Measurements from ENCODE around the gene PARD3B. TPM values are rescaled to one million over a fixed set of nuclear protein-coding genes. Genes with fewer than 3 reads are reported as not detected.

The PARD3B gene
- total RNA-seq, 1 experiment from 2014 or later: 3.6 TPM

DNA sequence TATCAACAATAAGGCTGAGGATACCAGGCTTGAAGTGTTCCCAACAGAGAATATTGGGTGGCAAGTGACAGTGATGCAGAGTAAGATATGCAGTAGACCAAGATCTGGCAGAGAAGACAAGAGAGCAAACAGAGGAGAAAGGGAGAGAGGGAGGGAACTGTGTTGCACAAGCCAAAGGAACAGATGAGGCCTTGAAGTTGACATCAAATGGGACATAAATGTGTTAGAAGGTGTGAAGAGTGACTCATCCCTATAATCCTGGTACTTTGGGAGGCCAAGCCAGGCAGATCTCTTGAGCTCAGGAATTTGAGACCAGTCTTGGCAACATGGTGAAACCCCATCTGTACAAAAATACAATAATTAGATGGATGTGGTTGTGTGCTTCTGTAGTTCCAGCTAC lies 342.9 kb downstream of the PARD3B start:
- Histone ChIP-seq H3K27ac (ENCODE audit: low read length) (no peak overlapping the region), H3K27me3 (ENCODE audit: control insufficient read depth, insufficient read depth, low read length) (no peaks in the 10 kb centered on the region), H3K9me3 (ENCODE audit: control insufficient read depth, insufficient read depth, low read depth, low read length) (no peaks in the 10 kb centered on the region), H3K4me1 (ENCODE audit: control insufficient read depth, insufficient read depth, low read length) (no peaks in the 10 kb centered on the region), H3K4me3 (ENCODE audit: low read depth in 2 of 2, low read length in 2 of 2) (no peak overlapping the region), H3K36me3 (ENCODE audit: control insufficient read depth, insufficient read depth, low read length) (no peaks in the 10 kb centered on the region)
- CTCF ChIA-PET: no interaction called here
- no peak for ATAC-seq
- no peak for TF ChIP-seq SIN3A (IDR thresholded peaks at IDR 0.05; ENCODE audit: borderline replicate concordance, insufficient read depth, low read depth, low read length)
- no peak for TF ChIP-seq TCF7L2 (IDR thresholded peaks at IDR 0.05; ENCODE audit: low read depth, low read length)
- no peak for DNase-seq (ENCODE audit: low read depth, low spot score)
- no TSS peak for BruUV-seq (replicated peaks)
- in situ Hi-C loops (cut with HindIII; ENCODE audit: low pct_unique_long_range_greater_than_20kb, low sequenced_read_pairs): no loop called here
- POLR2A ChIA-PET: no interaction called here
- intact Hi-C loops (cut with micrococcal nuclease; ENCODE audit: unreplicated experiment): no loop called here

DNA sequence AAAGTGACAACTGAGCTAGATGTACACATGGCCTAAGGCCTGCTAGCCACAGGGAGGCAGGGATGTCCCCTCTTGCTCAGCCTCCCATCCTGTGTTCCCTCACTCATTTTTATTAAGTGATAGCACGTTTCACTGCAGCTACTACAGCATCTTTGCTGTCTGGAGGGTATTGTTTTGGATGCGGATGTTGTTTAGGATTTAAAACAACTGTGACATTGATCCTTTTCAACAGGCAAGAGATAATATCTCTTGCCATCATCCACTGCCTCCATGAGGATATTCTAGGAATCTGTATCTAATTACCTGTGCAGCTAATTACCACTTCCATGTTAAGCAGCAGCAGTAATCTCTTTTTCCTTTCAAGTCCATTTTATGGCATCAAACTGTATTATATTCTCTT lies 345.4 kb downstream of the PARD3B start:
- Histone ChIP-seq H3K9me3 (ENCODE audit: control insufficient read depth, insufficient read depth, low read depth, low read length) (no peaks in the 10 kb centered on the region), H3K36me3 (ENCODE audit: control insufficient read depth, insufficient read depth, low read length) (no peaks in the 10 kb centered on the region), H3K27me3 (ENCODE audit: control insufficient read depth, insufficient read depth, low read length) (no peaks in the 10 kb centered on the region), H3K27ac (ENCODE audit: low read length) (no peak overlapping the region), H3K4me1 (ENCODE audit: control insufficient read depth, insufficient read depth, low read length) (no peaks in the 10 kb centered on the region), H3K4me3 (ENCODE audit: low read depth in 2 of 2, low read length in 2 of 2) (no peak overlapping the region)
- no peak for TF ChIP-seq SIN3A (IDR thresholded peaks at IDR 0.05; ENCODE audit: borderline replicate concordance, insufficient read depth, low read depth, low read length)
- TF ChIP-seq, protein P1, sequence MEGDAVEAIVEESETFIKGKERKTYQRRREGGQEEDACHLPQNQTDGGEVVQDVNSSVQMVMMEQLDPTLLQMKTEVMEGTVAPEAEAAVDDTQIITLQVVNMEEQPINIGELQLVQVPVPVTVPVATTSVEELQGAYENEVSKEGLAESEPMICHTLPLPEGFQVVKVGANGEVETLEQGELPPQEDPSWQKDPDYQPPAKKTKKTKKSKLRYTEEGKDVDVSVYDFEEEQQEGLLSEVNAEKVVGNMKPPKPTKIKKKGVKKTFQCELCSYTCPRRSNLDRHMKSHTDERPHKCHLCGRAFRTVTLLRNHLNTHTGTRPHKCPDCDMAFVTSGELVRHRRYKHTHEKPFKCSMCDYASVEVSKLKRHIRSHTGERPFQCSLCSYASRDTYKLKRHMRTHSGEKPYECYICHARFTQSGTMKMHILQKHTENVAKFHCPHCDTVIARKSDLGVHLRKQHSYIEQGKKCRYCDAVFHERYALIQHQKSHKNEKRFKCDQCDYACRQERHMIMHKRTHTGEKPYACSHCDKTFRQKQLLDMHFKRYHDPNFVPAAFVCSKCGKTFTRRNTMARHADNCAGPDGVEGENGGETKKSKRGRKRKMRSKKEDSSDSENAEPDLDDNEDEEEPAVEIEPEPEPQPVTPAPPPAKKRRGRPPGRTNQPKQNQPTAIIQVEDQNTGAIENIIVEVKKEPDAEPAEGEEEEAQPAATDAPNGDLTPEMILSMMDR (IDR thresholded peaks at IDR 0.05): no peak
- TF ChIP-seq, protein P2, sequence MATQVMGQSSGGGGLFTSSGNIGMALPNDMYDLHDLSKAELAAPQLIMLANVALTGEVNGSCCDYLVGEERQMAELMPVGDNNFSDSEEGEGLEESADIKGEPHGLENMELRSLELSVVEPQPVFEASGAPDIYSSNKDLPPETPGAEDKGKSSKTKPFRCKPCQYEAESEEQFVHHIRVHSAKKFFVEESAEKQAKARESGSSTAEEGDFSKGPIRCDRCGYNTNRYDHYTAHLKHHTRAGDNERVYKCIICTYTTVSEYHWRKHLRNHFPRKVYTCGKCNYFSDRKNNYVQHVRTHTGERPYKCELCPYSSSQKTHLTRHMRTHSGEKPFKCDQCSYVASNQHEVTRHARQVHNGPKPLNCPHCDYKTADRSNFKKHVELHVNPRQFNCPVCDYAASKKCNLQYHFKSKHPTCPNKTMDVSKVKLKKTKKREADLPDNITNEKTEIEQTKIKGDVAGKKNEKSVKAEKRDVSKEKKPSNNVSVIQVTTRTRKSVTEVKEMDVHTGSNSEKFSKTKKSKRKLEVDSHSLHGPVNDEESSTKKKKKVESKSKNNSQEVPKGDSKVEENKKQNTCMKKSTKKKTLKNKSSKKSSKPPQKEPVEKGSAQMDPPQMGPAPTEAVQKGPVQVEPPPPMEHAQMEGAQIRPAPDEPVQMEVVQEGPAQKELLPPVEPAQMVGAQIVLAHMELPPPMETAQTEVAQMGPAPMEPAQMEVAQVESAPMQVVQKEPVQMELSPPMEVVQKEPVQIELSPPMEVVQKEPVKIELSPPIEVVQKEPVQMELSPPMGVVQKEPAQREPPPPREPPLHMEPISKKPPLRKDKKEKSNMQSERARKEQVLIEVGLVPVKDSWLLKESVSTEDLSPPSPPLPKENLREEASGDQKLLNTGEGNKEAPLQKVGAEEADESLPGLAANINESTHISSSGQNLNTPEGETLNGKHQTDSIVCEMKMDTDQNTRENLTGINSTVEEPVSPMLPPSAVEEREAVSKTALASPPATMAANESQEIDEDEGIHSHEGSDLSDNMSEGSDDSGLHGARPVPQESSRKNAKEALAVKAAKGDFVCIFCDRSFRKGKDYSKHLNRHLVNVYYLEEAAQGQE (IDR thresholded peaks at IDR 0.05; ENCODE audit: insufficient read depth in 1 of 2, low read depth in 2 of 2, low read length in 1 of 2): no peak
- no peak for TF ChIP-seq TCF7L2 (IDR thresholded peaks at IDR 0.05; ENCODE audit: low read depth, low read length)
- no peak for TF ChIP-seq POLR2AphosphoS5 (IDR thresholded peaks at IDR 0.05; ENCODE audit: low read depth, low read length)
- no peak for ATAC-seq
- ChIA-PET POLR2A (no interaction called here), CTCF (no interaction called here)
- no TSS peak for BruUV-seq (replicated peaks)
- no peak for DNase-seq (ENCODE audit: low read depth, low spot score)
- intact Hi-C loops (cut with micrococcal nuclease; ENCODE audit: unreplicated experiment) (no loop called here), in situ Hi-C loops (cut with HindIII; ENCODE audit: low pct_unique_long_range_greater_than_20kb, low sequenced_read_pairs) (no loop called here)

DNA sequence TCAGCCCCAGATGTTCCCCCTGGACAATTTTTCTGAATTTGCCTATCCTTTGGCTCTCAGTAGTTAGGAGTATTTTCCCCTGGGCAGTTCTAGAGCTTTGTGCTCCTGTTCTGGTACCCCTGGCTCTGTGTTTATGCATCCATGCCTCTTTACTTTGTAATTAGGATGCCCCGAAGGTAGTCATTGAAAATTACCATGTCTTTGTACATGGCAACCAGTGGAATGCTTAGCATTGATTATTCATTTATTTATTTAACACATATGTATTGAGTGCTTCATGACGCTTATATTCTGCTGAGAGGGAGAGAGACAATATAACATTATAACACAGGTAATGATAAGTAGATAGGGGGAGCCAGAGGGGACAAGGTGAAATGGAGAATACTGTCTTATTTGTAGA lies 346.5 kb downstream of the PARD3B start:
- H3K9me3 ChIP-seq (ENCODE audit: control insufficient read depth, insufficient read depth, low read depth, low read length): no peaks in the 10 kb centered on the region
- POLR2A ChIA-PET: interaction anchor here (0.7 kb wide), 1 partner anchor 18 kb away, joined by 3 read pairs; no protein-coding TSS in a partner anchor
- no peak for ATAC-seq
- no peaks in the 10 kb centered on the region for H3K4me1 ChIP-seq (ENCODE audit: control insufficient read depth, insufficient read depth, low read length)
- H3K36me3 ChIP-seq (ENCODE audit: control insufficient read depth, insufficient read depth, low read length): no peaks in the 10 kb centered on the region
- H3K4me3 ChIP-seq (ENCODE audit: low read depth in 2 of 2, low read length in 2 of 2): no peak overlapping the region
- no TSS peak for BruUV-seq (replicated peaks)
- intact Hi-C loops (cut with micrococcal nuclease; ENCODE audit: unreplicated experiment) (no loop called here), in situ Hi-C loops (cut with HindIII; ENCODE audit: low pct_unique_long_range_greater_than_20kb, low sequenced_read_pairs) (no loop called here)
- no peaks in the 10 kb centered on the region for H3K27me3 ChIP-seq (ENCODE audit: control insufficient read depth, insufficient read depth, low read length)
- no peak overlapping the region for H3K27ac ChIP-seq (ENCODE audit: low read length)
- CTCF ChIA-PET: no interaction called here
- DNase-seq (ENCODE audit: low read depth, low spot score): no peak
- TF ChIP-seq, protein P1 (IDR thresholded peaks at IDR 0.05): no peak
- no peak for TF ChIP-seq TCF7L2 (IDR thresholded peaks at IDR 0.05; ENCODE audit: low read depth, low read length)
- TF ChIP-seq, protein P2 (IDR thresholded peaks at IDR 0.05; ENCODE audit: insufficient read depth in 1 of 2, low read depth in 2 of 2, low read length in 1 of 2): no peak
- no peak for TF ChIP-seq SIN3A (IDR thresholded peaks at IDR 0.05; ENCODE audit: borderline replicate concordance, insufficient read depth, low read depth, low read length)
- no peak for TF ChIP-seq POLR2AphosphoS5 (IDR thresholded peaks at IDR 0.05; ENCODE audit: low read depth, low read length)

Data from Panc1 (cell line).